Measurements from ENCODE around the gene PTOV1.

- no peak for TF ChIP-seq CTCF (IDR thresholded peaks at IDR 0.05; ENCODE audit: low read depth, low read length, missing input control)
- no peak for TF ChIP-seq HNF4A (conservative IDR thresholded peaks at IDR 0.05)
- TF ChIP-seq YY1 (IDR thresholded peaks at IDR 0.05), result no peak
- TF ChIP-seq JUND (IDR thresholded peaks at IDR 0.05), result no peak
- TF ChIP-seq MAX (IDR thresholded peaks at IDR 0.05), result no peak
- no peak for TF ChIP-seq ATF3 (IDR thresholded peaks at IDR 0.05)
- TF ChIP-seq EGR1 (IDR thresholded peaks at IDR 0.05; ENCODE audit: low read depth in 2 of 2), result no peak
- no peak for TF ChIP-seq NR2F2 (IDR thresholded peaks at IDR 0.05)
- TF ChIP-seq FOXA1 (IDR thresholded peaks at IDR 0.05), result no peak
- TF ChIP-seq GABPA (IDR thresholded peaks at IDR 0.05 in 1 of 2, conservative IDR thresholded peaks at IDR 0.05 in 1 of 2), result no peak
- no peak for TF ChIP-seq TAF1 (conservative IDR thresholded peaks at IDR 0.05)
- no peak for TF ChIP-seq REST (IDR thresholded peaks at IDR 0.05)
Observed at GRCh38 chr19:49859682-49860335, 8.8 kb downstream of the PTOV1 start.
